HAP-1 (cell line): ENCODE data around the gene AMPD3.
A peak's percentile ranks its signal among the peaks of the same experiment; 100 is the strongest.

ENCODE experiments used
- DNase-seq, 2 experiments: peaks; one replicate each; pipeline ENCODE4 v3.0.0-alpha.2; 2016 to 2020; ENCODE audit warnings: low spot score in 2 of 2
- H3K27me3 ChIP-seq: fragments of 250-450 bp; sonication (Bioruptor Pico); 2 replicates; pipeline ENCODE4 v1.5.1; 2020; ENCODE audit warnings: low read depth, mild to moderate bottlenecking, moderate library complexity
- H3K36me3 ChIP-seq: fragments of 250-450 bp; sonication (Bioruptor Pico); replicated peaks from 2 replicates; pipeline ENCODE4 v1.5.1; 2020; ENCODE audit warnings: mild to moderate bottlenecking
- H3K4me1 ChIP-seq: fragments of 250-450 bp; sonication (Bioruptor Pico); 2 replicates; pipeline ENCODE4 v1.5.1; 2020; ENCODE audit warnings: mild to moderate bottlenecking
- H3K4me3 ChIP-seq: fragments of 250-450 bp; sonication (Bioruptor Pico); 2 replicates; pipeline ENCODE4 v1.5.1; 2020; ENCODE audit warnings: mild to moderate bottlenecking, moderate library complexity
- H3K9me3 ChIP-seq: fragments of 250-450 bp; sonication (Bioruptor Pico); 2 replicates; pipeline ENCODE4 v1.5.1; 2020; ENCODE audit warnings: mild to moderate bottlenecking, moderate library complexity
- in situ Hi-C: fragments of 300-500 bp; cut with MboI; formaldehyde crosslinking; loops from 3 replicates; pipeline ENCODE4 v1.14.3; 2020; ENCODE audit warnings: low sequenced_read_pairs, inconsistent platforms, mixed read lengths

The AMPD3 gene

GRCh38 chr11:10522921-10523320 lies 67.9 kb downstream of the AMPD3 start:
- Histone ChIP-seq H3K9me3 (no peaks in the 10 kb centered on the region), H3K4me1 (no peaks in the 10 kb centered on the region), H3K36me3 (peaks cover 23% of the 10 kb centered on the region), H3K4me3 (no peak overlapping the region), H3K27me3 (no peaks in the 10 kb centered on the region)
- DNase-seq = no peak
- in situ Hi-C loops = no loop called here

- Histone ChIP-seq H3K4me3 (no peak overlapping the region), H3K36me3 (peaks cover 29% of the 10 kb centered on the region), H3K9me3 (no peaks in the 10 kb centered on the region), H3K27me3 (no peaks in the 10 kb centered on the region), H3K4me1 (no peaks in the 10 kb centered on the region)
- no peak for DNase-seq
- in situ Hi-C loops = no loop called here
Observed at GRCh38 chr11:10524471-10524870, 69.4 kb downstream of the AMPD3 start.

- in situ Hi-C loops = loop anchor here (25.0 kb wide), 1 partner anchor 210 kb away; no protein-coding TSS in a partner anchor
- Histone ChIP-seq H3K4me1 (no peaks in the 10 kb centered on the region), H3K27me3 (no peaks in the 10 kb centered on the region), H3K36me3 (peaks cover 33% of the 10 kb centered on the region), H3K9me3 (no peaks in the 10 kb centered on the region), H3K4me3 (no peak overlapping the region)
- no peak for DNase-seq
Observed at GRCh38 chr11:10526974-10527918, 72.2 kb downstream of the AMPD3 start.

GRCh38 chr11:10528121-10528520 lies 73.1 kb downstream of the AMPD3 start:
- peaks cover 31% of the 10 kb centered on the region for H3K36me3 ChIP-seq
- no peaks in the 10 kb centered on the region for H3K9me3 ChIP-seq
- no peaks in the 10 kb centered on the region for H3K4me1 ChIP-seq

GRCh38 chr11:10529279-10529678 lies 74.2 kb downstream of the AMPD3 start:
- Histone ChIP-seq H3K4me3 (no peak overlapping the region), H3K36me3 (peaks cover 29% of the 10 kb centered on the region), H3K4me1 (no peaks in the 10 kb centered on the region), H3K27me3 (no peaks in the 10 kb centered on the region), H3K9me3 (no peaks in the 10 kb centered on the region)
- no peak for DNase-seq
- in situ Hi-C loops = loop anchor here (25.0 kb wide), 1 partner anchor 208 kb away; no protein-coding TSS in a partner anchor

More at GRCh38 chr11:10528121-10528520, 73.1 kb downstream of the AMPD3 start:
- no peaks in the 10 kb centered on the region for H3K27me3 ChIP-seq
- in situ Hi-C loops = loop anchor here (25.0 kb wide), 1 partner anchor 209 kb away; no protein-coding TSS in a partner anchor
- DNase-seq = no peak
- no peak overlapping the region for H3K4me3 ChIP-seq

DNA sequence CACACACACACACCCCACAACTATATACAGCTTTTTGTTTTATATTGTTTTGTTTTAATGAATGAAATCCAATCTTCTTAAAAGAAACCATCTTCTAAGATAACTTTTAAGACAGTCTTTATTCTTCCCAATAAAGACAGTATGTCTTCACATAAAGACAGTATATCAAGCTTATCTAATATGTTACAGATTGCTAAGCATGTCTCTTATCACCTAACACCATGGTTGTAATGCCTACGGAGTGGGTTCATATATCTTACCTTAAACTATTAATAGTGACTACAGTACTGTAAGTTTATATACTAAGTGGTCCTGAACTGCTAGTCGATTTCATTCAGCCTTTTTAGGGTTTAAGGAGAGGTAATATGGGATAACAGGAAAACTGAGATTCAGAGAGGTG lies 77.5 kb downstream of the AMPD3 start:
- Histone ChIP-seq H3K36me3 (peaks cover 16% of the 10 kb centered on the region), H3K9me3 (no peaks in the 10 kb centered on the region), H3K4me1 (no peaks in the 10 kb centered on the region), H3K27me3 (no peaks in the 10 kb centered on the region), H3K4me3 (no peak overlapping the region)
- in situ Hi-C loops = loop anchor here (25.0 kb wide), 1 partner anchor 205 kb away; no protein-coding TSS in a partner anchor
- DNase-seq = no peak

- Histone ChIP-seq H3K4me3 (no peak overlapping the region), H3K36me3 (peaks cover 16% of the 10 kb centered on the region), H3K27me3 (no peaks in the 10 kb centered on the region), H3K4me1 (no peaks in the 10 kb centered on the region), H3K9me3 (no peaks in the 10 kb centered on the region)
- in situ Hi-C loops = loop anchor here (25.0 kb wide), 1 partner anchor 204 kb away; no protein-coding TSS in a partner anchor
- no peak for DNase-seq
Observed at GRCh38 chr11:10533323-10533722, 78.3 kb downstream of the AMPD3 start.

GRCh38 chr11:10534316-10534715 lies 79.3 kb downstream of the AMPD3 start:
- no peak overlapping the region for H3K4me3 ChIP-seq
- no peak for DNase-seq
- H3K27me3 ChIP-seq = no peaks in the 10 kb centered on the region
- in situ Hi-C loops = loop anchor here (25.0 kb wide), 1 partner anchor 203 kb away; no protein-coding TSS in a partner anchor
- no peaks in the 10 kb centered on the region for H3K4me1 ChIP-seq
- no peaks in the 10 kb centered on the region for H3K9me3 ChIP-seq
- peaks cover 11% of the 10 kb centered on the region for H3K36me3 ChIP-seq

DNA sequence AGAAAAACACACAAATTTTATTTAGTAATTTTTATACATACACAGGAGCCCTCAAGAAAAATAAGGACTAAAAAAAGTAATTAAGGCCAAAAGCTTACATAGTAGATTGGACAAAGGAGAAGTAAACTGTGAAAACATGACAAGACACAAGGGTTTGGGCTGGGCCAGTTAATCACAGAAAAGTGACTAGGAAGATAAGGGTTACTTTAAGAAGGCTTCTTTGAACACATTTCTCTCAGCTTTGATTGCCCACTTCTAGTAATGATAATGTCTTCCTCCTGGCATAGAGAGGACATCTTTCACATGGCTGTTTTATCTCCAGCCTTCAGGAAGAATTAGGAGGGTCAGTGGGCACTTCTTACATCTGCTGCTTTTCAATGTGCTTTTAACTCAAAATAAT lies 82.5 kb downstream of the AMPD3 start:
- H3K27me3 ChIP-seq = no peaks in the 10 kb centered on the region
- no peaks in the 10 kb centered on the region; the same call in 1 of the 2 replicates for H3K4me1 ChIP-seq
- no peaks in the 10 kb centered on the region for H3K9me3 ChIP-seq
- DNase-seq = no peak
- no peak overlapping the region for H3K4me3 ChIP-seq
- in situ Hi-C loops = loop anchor here (25.0 kb wide), 1 partner anchor 200 kb away; no protein-coding TSS in a partner anchor
- H3K36me3 ChIP-seq = 0 out of 2 replicates have a peak, but pooled peaks cover 6% of the 10 kb centered on the region

- no peaks in the 10 kb centered on the region for H3K36me3 ChIP-seq
- no peaks in the 10 kb centered on the region; the same call in 1 of the 2 replicates for H3K4me1 ChIP-seq
- no peaks in the 10 kb centered on the region for H3K9me3 ChIP-seq
- in situ Hi-C loops = loop anchor here (25.0 kb wide), 1 partner anchor 198 kb away; no protein-coding TSS in a partner anchor
- H3K27me3 ChIP-seq = no peaks in the 10 kb centered on the region
- no peak overlapping the region for H3K4me3 ChIP-seq
- no peak for DNase-seq
Observed at GRCh38 chr11:10538924-10539323, 83.9 kb downstream of the AMPD3 start.

DNA sequence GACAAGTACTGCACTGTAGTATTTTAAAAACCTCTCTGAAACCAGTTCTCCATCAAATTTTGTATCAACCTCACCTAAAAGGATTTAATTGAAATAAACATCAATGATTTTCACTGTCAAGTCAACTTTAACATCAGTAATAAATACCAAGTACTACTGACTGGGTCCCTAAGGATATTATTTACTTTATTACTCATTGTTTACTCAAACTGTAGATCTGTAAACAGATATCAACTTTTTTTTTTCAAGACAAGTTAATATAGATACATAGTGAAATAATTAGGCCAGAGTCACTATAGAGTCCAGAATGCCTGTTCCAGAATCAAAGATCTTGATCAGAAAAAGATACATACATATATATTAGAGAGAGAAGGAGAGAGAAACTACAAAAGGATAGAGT lies 84.3 kb downstream of the AMPD3 start:
- H3K27me3 ChIP-seq = no peaks in the 10 kb centered on the region
- H3K36me3 ChIP-seq = no peaks in the 10 kb centered on the region
- no peak overlapping the region for H3K4me3 ChIP-seq
- in situ Hi-C loops = loop anchor here (25.0 kb wide), 1 partner anchor 198 kb away; no protein-coding TSS in a partner anchor
- no peaks in the 10 kb centered on the region for H3K9me3 ChIP-seq
- H3K4me1 ChIP-seq = no peaks in the 10 kb centered on the region; the same call in 1 of the 2 replicates
- DNase-seq = no peak

- peak overlapping the region; percentile 90 for H3K4me3 ChIP-seq
- peak; percentile 8 to 49 for DNase-seq
- in situ Hi-C loops = loop anchor here (25.0 kb wide), 1 partner anchor 197 kb away; no protein-coding TSS in a partner anchor
- no peaks in the 10 kb centered on the region for H3K9me3 ChIP-seq
- H3K4me1 ChIP-seq = no peaks in the 10 kb centered on the region; the same call in 1 of the 2 replicates
- no peaks in the 10 kb centered on the region for H3K36me3 ChIP-seq
- no peaks in the 10 kb centered on the region for H3K27me3 ChIP-seq
Observed at GRCh38 chr11:10540546-10540914, 85.5 kb downstream of the AMPD3 start.

DNA sequence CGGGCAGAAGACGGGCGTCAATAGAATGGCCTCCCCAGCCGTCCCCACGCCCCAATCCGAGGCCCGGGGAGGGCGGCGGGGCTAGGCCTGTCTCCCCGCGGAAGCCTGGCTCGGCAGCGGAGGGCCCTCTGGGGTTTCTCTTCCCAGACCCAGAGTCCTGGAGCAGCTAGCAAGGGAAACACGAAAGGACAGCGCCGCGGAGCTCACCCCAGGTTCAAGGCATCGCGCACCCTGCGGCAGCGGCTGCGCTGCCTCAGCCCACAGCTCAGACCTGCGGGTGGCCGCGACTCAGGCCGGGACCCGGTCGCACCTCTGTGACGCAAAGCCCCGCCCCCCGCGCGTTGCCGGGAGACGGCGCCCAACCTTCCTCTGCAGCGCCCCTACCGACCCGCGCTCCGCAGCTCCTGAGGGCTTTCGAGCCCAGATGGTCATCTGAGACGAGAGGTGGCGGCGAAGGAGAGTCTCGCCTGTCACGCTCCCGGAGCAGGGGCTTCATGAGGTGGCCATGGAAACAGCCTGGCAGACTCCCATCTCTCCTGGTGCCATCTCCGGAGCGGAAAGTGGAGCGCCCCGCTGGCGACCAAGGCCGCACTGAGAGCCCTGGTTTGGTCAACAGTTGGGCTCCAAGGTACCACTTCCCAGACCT lies 86.0 kb downstream of the AMPD3 start, which contains the start of gene RNF141:
Gene RNF141 (minus strand): TSS at position 273 of the 646 bp plus-strand sequence. CDS start 7,029 bp downstream, outside the sequence.
- no peaks in the 10 kb centered on the region for H3K9me3 ChIP-seq
- in situ Hi-C loops = loop anchor here (25.0 kb wide), 1 partner anchor 196 kb away; no protein-coding TSS in a partner anchor
- peak; percentile 91 to 98 for DNase-seq
- H3K4me1 ChIP-seq = no peaks in the 10 kb centered on the region; the same call in 1 of the 2 replicates
- no peaks in the 10 kb centered on the region for H3K36me3 ChIP-seq
- H3K4me3 ChIP-seq = peak within 1 kb of the TSS; percentile 90
- H3K27me3 ChIP-seq = no peaks in the 10 kb centered on the region
